ENCODE results near the gene ABCB9. TPM values are rescaled to one million over a fixed set of nuclear protein-coding genes. Genes with fewer than 3 reads are reported as not detected.
A peak's percentile ranks its signal among the peaks of the same experiment; 100 is the strongest.

The ABCB9 gene
- total and polyA plus RNA-seq, 2 experiments from 2014 or later = 9.7 to 10.0 TPM

- DNase-seq (ENCODE audit: low read depth in 1 of 2, low spot score in 1 of 2) = no peak
- Histone ChIP-seq H3K4me3 (no peak overlapping the region), H3K4me1 (ENCODE audit: low read depth) (no peaks in the 10 kb centered on the region), H3K27ac (no peak overlapping the region), H3K36me3 (no peaks in the 10 kb centered on the region), H3K9me3 (ENCODE audit: low read depth) (no peaks in the 10 kb centered on the region), H3K27me3 (no peaks in the 10 kb centered on the region)
- no peak for TF ChIP-seq CTCF (IDR thresholded peaks at IDR 0.05; ENCODE audit: low read depth, low read length)
Observed at GRCh38 chr12:123010110-123010509, 43.8 kb upstream of the ABCB9 start.

DNA sequence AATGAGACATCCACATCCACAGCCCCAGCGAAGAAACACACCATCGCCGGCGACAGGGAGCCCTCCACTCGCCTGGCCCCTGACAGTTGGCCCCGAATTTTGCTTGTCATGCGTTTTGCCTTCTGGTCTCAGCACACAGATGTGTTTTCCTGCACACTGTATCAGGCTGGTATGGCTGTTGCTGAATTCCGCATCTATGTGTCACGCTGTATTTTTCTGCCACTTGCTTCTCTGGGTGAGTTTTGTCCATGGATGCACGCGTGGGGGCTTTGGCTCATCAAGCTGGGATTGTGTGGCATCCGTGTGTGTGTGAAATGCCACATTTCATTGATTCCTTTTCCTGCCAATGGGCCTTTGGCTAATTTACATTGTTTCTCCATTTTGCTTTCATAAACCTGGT is 40.7 kb upstream of the ABCB9 start:
- DNase-seq (ENCODE audit: low read depth in 1 of 2, low spot score in 1 of 2) = peak in 1 of 2 donors; percentile 7
- H3K36me3 ChIP-seq = no peaks in the 10 kb centered on the region
- TF ChIP-seq CTCF (IDR thresholded peaks at IDR 0.05; ENCODE audit: low read depth, low read length) = no peak
- H3K9me3 ChIP-seq (ENCODE audit: low read depth) = no peaks in the 10 kb centered on the region
- no peak overlapping the region for H3K27ac ChIP-seq
- no peaks in the 10 kb centered on the region for H3K4me1 ChIP-seq (ENCODE audit: low read depth)
- no peaks in the 10 kb centered on the region for H3K27me3 ChIP-seq
- H3K4me3 ChIP-seq = no peak overlapping the region

DNA sequence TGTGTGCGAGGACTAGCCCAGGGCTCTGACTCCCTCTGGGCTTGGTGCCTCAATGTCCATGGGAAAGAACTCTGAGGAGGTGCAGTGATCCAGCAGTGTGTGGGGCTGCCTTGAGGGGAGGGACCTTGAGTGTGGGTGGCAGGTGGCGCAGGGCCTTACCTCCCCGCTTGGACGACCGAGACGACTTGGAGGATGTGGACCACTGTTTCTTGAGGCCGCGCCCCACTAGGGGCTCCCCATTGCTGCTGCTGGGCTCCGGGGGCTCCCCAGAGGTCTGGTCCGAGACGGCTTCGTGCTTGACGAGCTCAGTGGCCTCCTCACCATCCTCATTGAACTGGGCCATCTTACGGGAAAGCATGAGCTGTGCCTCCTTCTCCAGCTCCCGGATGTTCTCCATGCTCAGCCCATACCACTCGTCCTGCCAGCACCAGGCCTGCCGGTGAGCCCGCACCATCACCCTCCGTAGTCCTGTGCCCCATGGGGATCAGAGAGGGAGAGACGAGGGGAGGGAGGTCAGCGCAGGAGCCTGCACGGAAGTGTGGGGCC is 38.9 kb upstream of the ABCB9 start:
- Histone ChIP-seq H3K27ac (no peak overlapping the region), H3K4me3 (no peak overlapping the region), H3K4me1 (ENCODE audit: low read depth) (no peaks in the 10 kb centered on the region), H3K36me3 (no peaks in the 10 kb centered on the region), H3K27me3 (no peaks in the 10 kb centered on the region), H3K9me3 (ENCODE audit: low read depth) (no peaks in the 10 kb centered on the region)
- no peak for TF ChIP-seq CTCF (IDR thresholded peaks at IDR 0.05; ENCODE audit: low read depth, low read length)
- DNase-seq (ENCODE audit: low read depth in 1 of 2, low spot score in 1 of 2) = no peak

DNA sequence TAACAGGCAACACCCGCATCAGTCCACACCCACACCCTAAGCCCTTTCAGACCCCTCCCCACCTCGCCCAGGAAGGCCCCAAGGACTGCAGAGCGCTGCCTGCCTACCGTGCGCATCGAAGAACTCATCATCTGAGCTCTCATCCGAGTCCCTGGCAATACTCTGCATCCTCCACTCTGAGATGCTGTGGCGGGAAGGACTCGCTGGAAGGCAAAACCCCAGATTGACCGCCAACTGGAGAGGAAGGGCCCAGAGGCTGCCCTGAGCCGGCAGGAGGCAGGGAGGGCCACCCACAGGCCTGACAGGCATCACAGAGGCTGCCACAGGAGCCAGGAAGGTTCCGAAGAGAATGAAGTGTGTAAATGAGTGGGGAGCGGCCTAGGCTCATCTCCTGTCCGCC is 38.0 kb upstream of the ABCB9 start:
- H3K4me1 ChIP-seq (ENCODE audit: low read depth) = no peaks in the 10 kb centered on the region
- no peaks in the 10 kb centered on the region for H3K9me3 ChIP-seq (ENCODE audit: low read depth)
- no peak for DNase-seq (ENCODE audit: low read depth in 1 of 2, low spot score in 1 of 2)
- no peaks in the 10 kb centered on the region for H3K27me3 ChIP-seq
- H3K4me3 ChIP-seq = no peak overlapping the region
- no peak overlapping the region for H3K27ac ChIP-seq
- no peak for TF ChIP-seq CTCF (IDR thresholded peaks at IDR 0.05; ENCODE audit: low read depth, low read length)
- no peaks in the 10 kb centered on the region for H3K36me3 ChIP-seq

DNA sequence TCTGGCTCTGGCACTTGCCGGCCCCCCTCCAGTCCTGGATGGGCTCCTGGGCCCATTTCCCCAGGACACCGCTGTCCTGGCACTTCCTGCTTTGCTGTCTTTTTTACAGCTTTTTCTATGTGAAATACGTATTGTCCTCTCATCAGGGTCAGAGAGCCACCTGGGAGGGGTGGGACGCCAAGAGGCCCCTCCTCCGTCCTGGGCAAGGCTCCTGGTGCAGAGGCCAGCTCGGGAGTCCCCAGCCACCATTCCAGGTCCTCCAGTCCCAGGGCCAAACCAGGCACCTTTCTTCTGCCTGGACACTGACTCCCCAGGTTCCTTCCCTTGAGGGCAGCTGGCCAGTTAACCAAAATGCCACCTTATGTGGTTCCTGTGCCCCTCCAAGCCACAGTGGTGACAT is 37.0 kb upstream of the ABCB9 start:
- TF ChIP-seq CTCF (IDR thresholded peaks at IDR 0.05; ENCODE audit: low read depth, low read length) = no peak
- DNase-seq (ENCODE audit: low read depth in 1 of 2, low spot score in 1 of 2) = no peak

DNA sequence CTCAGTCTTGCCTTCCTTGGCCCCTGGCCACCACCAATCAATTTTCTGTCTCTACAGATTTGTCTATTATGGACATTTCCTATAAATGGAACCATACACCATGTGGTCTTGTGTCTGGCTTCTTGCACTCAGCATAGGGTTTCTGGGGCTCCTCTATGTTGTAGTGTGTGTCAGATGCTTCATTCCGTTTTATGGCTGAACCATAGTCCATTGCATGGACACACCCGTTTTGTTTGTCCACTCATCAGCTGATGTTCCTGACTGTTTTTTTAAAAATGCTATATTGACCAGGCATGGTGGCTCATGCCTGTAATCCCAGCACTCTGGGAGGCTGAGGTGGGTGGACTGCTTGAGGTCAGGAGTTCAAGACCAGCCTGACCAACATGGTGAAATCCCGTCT is 35.2 kb upstream of the ABCB9 start:
- TF ChIP-seq CTCF (IDR thresholded peaks at IDR 0.05; ENCODE audit: low read depth, low read length) = no peak
- Histone ChIP-seq H3K27ac (no peak overlapping the region), H3K9me3 (ENCODE audit: low read depth) (no peaks in the 10 kb centered on the region), H3K36me3 (no peaks in the 10 kb centered on the region), H3K27me3 (no peaks in the 10 kb centered on the region), H3K4me3 (no peak overlapping the region), H3K4me1 (ENCODE audit: low read depth) (no peaks in the 10 kb centered on the region)
- DNase-seq (ENCODE audit: low read depth in 1 of 2, low spot score in 1 of 2) = no peak

More for the DNA sequence above, 37.0 kb upstream of the ABCB9 start:
- H3K4me3 ChIP-seq = no peak overlapping the region
- no peaks in the 10 kb centered on the region for H3K36me3 ChIP-seq
- H3K4me1 ChIP-seq (ENCODE audit: low read depth) = no peaks in the 10 kb centered on the region
- no peaks in the 10 kb centered on the region for H3K27me3 ChIP-seq
- H3K27ac ChIP-seq = no peak overlapping the region
- no peaks in the 10 kb centered on the region for H3K9me3 ChIP-seq (ENCODE audit: low read depth)

Measured in cardiac muscle cell (in vitro differentiated cells and primary cell).